ENCODE results near the gene MAP3K4.

DNA sequence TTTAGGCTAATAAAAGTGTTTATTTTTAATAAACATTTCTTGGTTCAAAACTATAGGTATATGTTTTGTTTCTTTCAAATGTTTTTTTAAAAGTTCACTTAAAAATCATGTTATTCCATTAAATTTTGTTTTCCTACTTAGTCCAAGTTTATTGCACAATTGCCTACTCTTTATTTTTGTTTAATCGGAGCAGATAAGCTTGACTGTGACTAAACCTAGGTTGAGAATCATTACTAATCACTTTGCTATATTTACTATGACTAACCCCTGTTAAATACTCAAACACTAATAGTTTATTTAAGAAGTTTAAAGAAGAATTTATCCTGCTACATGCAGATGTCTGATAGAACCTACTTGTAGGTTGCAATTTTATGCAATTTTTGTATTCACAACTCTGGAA is 18.8 kb downstream of the MAP3K4 start:
- TF ChIP-seq EMX1 (CRISPR knock-in tag; IDR thresholded peaks at IDR 0.05) (no peak), NFE2L1 (CRISPR knock-in tag; IDR thresholded peaks at IDR 0.05) (no peak), ESRRA (CRISPR knock-in tag; IDR thresholded peaks at IDR 0.05; ENCODE audit: borderline replicate concordance) (no peak), ATF6 (CRISPR knock-in tag; IDR thresholded peaks at IDR 0.05) (no peak), E2F4 (CRISPR knock-in tag; IDR thresholded peaks at IDR 0.05; ENCODE audit: borderline replicate concordance, low read depth) (no peak), MAX (CRISPR knock-in tag; IDR thresholded peaks at IDR 0.05) (no peak)
- TF ChIP-seq, protein P1, sequence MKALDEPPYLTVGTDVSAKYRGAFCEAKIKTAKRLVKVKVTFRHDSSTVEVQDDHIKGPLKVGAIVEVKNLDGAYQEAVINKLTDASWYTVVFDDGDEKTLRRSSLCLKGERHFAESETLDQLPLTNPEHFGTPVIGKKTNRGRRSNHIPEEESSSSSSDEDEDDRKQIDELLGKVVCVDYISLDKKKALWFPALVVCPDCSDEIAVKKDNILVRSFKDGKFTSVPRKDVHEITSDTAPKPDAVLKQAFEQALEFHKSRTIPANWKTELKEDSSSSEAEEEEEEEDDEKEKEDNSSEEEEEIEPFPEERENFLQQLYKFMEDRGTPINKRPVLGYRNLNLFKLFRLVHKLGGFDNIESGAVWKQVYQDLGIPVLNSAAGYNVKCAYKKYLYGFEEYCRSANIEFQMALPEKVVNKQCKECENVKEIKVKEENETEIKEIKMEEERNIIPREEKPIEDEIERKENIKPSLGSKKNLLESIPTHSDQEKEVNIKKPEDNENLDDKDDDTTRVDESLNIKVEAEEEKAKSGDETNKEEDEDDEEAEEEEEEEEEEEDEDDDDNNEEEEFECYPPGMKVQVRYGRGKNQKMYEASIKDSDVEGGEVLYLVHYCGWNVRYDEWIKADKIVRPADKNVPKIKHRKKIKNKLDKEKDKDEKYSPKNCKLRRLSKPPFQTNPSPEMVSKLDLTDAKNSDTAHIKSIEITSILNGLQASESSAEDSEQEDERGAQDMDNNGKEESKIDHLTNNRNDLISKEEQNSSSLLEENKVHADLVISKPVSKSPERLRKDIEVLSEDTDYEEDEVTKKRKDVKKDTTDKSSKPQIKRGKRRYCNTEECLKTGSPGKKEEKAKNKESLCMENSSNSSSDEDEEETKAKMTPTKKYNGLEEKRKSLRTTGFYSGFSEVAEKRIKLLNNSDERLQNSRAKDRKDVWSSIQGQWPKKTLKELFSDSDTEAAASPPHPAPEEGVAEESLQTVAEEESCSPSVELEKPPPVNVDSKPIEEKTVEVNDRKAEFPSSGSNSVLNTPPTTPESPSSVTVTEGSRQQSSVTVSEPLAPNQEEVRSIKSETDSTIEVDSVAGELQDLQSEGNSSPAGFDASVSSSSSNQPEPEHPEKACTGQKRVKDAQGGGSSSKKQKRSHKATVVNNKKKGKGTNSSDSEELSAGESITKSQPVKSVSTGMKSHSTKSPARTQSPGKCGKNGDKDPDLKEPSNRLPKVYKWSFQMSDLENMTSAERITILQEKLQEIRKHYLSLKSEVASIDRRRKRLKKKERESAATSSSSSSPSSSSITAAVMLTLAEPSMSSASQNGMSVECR (CRISPR knock-in tag; IDR thresholded peaks at IDR 0.05; ENCODE audit: borderline replicate concordance) = no peak
- TF ChIP-seq, protein P2, sequence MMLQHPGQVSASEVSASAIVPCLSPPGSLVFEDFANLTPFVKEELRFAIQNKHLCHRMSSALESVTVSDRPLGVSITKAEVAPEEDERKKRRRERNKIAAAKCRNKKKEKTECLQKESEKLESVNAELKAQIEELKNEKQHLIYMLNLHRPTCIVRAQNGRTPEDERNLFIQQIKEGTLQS (CRISPR knock-in tag; conservative IDR thresholded peaks at IDR 0.05) = no peak

Measured in WTC11 (cell line).